ENCODE measurements around the gene SEMA3E.
"Not testable (repeated sequence)": the region's sequence is repeated elsewhere in the genome, so short reads cannot be mapped to it uniquely, and the experiment has no call there.

Gene SEMA3E

GRCh38 chr7:83459101-83459929 is 189.6 kb downstream of the SEMA3E start:
- not testable (repeated sequence) for H2AFZ ChIP-seq (ENCODE audit: low read depth, low read length); H3K9me3 ChIP-seq (ENCODE audit: insufficient read depth, low read length); H3K27ac ChIP-seq (ENCODE audit: low read length); H4K20me1 ChIP-seq (ENCODE audit: insufficient read depth, low read length); H3K27me3 ChIP-seq (ENCODE audit: low read depth, low read length); H3K79me2 ChIP-seq (ENCODE audit: low read length); H3K4me2 ChIP-seq (ENCODE audit: low read length); H3K4me1 ChIP-seq (ENCODE audit: low read length); H3K4me3 ChIP-seq (ENCODE audit: low read length); H3K36me3 ChIP-seq (replicated peaks; ENCODE audit: low read depth, low read length); H3K9ac ChIP-seq (ENCODE audit: low read length)

GRCh38 chr7:83457022-83457892 is 191.7 kb downstream of the SEMA3E start:
- Histone ChIP-seq H3K9me3 (ENCODE audit: insufficient read depth, low read length) (no peaks in the 10 kb centered on the region), H3K4me2 (ENCODE audit: low read length) (peak overlapping the region; percentile 33), H4K20me1 (ENCODE audit: insufficient read depth, low read length) (no peaks in the 10 kb centered on the region), H3K79me2 (ENCODE audit: low read length) (no peaks in the 10 kb centered on the region), H3K4me3 (ENCODE audit: low read length) (no peak overlapping the region), H3K27ac (ENCODE audit: low read length) (no peak overlapping the region), H3K36me3 (replicated peaks; ENCODE audit: low read depth, low read length) (no peaks in the 10 kb centered on the region), H3K4me1 (ENCODE audit: low read length) (peaks cover 9% of the 10 kb centered on the region; the same call in 1 of the 2 replicates), H3K27me3 (ENCODE audit: low read depth, low read length) (no peaks in the 10 kb centered on the region), H2AFZ (ENCODE audit: low read depth, low read length) (peak overlapping the region; percentile 80), H3K9ac (ENCODE audit: low read length) (no peak overlapping the region)
- TF ChIP-seq, protein P1, sequence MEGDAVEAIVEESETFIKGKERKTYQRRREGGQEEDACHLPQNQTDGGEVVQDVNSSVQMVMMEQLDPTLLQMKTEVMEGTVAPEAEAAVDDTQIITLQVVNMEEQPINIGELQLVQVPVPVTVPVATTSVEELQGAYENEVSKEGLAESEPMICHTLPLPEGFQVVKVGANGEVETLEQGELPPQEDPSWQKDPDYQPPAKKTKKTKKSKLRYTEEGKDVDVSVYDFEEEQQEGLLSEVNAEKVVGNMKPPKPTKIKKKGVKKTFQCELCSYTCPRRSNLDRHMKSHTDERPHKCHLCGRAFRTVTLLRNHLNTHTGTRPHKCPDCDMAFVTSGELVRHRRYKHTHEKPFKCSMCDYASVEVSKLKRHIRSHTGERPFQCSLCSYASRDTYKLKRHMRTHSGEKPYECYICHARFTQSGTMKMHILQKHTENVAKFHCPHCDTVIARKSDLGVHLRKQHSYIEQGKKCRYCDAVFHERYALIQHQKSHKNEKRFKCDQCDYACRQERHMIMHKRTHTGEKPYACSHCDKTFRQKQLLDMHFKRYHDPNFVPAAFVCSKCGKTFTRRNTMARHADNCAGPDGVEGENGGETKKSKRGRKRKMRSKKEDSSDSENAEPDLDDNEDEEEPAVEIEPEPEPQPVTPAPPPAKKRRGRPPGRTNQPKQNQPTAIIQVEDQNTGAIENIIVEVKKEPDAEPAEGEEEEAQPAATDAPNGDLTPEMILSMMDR (IDR thresholded peaks at IDR 0.05; ENCODE audit: low read depth, low read length) = no peak
- TF ChIP-seq EZH2phosphoT487 (IDR thresholded peaks at IDR 0.05; ENCODE audit: low read depth) = no peak

- Histone ChIP-seq H3K27me3 (ENCODE audit: low read depth, low read length) (no peaks in the 10 kb centered on the region), H4K20me1 (ENCODE audit: insufficient read depth, low read length) (no peaks in the 10 kb centered on the region), H3K36me3 (replicated peaks; ENCODE audit: low read depth, low read length) (no peaks in the 10 kb centered on the region), H3K79me2 (ENCODE audit: low read length) (no peaks in the 10 kb centered on the region), H3K9me3 (ENCODE audit: insufficient read depth, low read length) (no peaks in the 10 kb centered on the region), H3K27ac (ENCODE audit: low read length) (no peak overlapping the region), H3K4me1 (ENCODE audit: low read length) (peaks cover 9% of the 10 kb centered on the region; the same call in 1 of the 2 replicates), H3K4me2 (ENCODE audit: low read length) (no peak overlapping the region), H2AFZ (ENCODE audit: low read depth, low read length) (no peak overlapping the region), H3K9ac (ENCODE audit: low read length) (no peak overlapping the region), H3K4me3 (ENCODE audit: low read length) (no peak overlapping the region)
- TF ChIP-seq EZH2phosphoT487 (IDR thresholded peaks at IDR 0.05; ENCODE audit: low read depth) = no peak
- TF ChIP-seq, protein P1 (IDR thresholded peaks at IDR 0.05; ENCODE audit: low read depth, low read length) = no peak
These were observed 192.5 kb downstream of the SEMA3E start for GRCh38 chr7:83456413-83456812.

DNA sequence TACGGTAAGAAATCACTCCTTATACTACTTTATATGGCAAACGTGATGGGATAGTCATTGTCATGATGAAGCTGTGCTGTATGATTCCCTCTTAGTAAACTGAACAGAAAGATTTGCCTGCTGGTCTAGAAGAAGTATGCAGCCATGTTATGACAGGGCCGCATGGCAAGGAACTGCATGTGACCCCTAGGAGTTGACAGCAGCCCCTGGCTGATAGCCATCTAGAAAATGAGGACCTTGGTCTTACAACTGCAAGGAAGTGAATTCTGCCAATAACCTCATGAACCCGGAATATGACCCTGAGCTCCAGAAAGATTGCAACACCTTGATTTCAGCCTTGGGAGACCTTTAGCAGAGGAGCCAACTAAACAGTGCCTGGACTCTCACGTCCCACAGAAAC is 193.3 kb downstream of the SEMA3E start:
- no peak overlapping the region for H3K9ac ChIP-seq (ENCODE audit: low read length)
- no peak overlapping the region for H2AFZ ChIP-seq (ENCODE audit: low read depth, low read length)
- no peaks in the 10 kb centered on the region for H3K36me3 ChIP-seq (replicated peaks; ENCODE audit: low read depth, low read length)
- peaks cover 9% of the 10 kb centered on the region; the same call in 1 of the 2 replicates for H3K4me1 ChIP-seq (ENCODE audit: low read length)
- no peaks in the 10 kb centered on the region for H4K20me1 ChIP-seq (ENCODE audit: insufficient read depth, low read length)
- no peak overlapping the region for H3K4me2 ChIP-seq (ENCODE audit: low read length)
- no peaks in the 10 kb centered on the region for H3K27me3 ChIP-seq (ENCODE audit: low read depth, low read length)
- H3K4me3 ChIP-seq (ENCODE audit: low read length) = no peak overlapping the region
- no peak for TF ChIP-seq EZH2phosphoT487 (IDR thresholded peaks at IDR 0.05; ENCODE audit: low read depth)
- TF ChIP-seq, protein P1 (IDR thresholded peaks at IDR 0.05; ENCODE audit: low read depth, low read length) = no peak
- no peaks in the 10 kb centered on the region for H3K79me2 ChIP-seq (ENCODE audit: low read length)
- no peak overlapping the region for H3K27ac ChIP-seq (ENCODE audit: low read length)
- H3K9me3 ChIP-seq (ENCODE audit: insufficient read depth, low read length) = no peaks in the 10 kb centered on the region
